Effector memory CD4-positive, alpha-beta T cell (primary cell): ENCODE data around the gene NCCRP1.

Source experiments
- DNase-seq, 3 donors: peaks; one replicate each; pipeline ENCODE4 v3.0.0-alpha.2; 2020
- H3K27ac ChIP-seq: 2 replicates; pipeline ENCODE4 v1.7.0; 2013; ENCODE audit warnings: mild to moderate bottlenecking, low read length, moderate library complexity; ENCODE audit not compliant: insufficient read depth, poor library complexity, severe bottlenecking
- H3K27me3 ChIP-seq: replicated peaks from 2 replicates; pipeline ENCODE4 v1.7.0; 2013; ENCODE audit warnings: mild to moderate bottlenecking, low read length; ENCODE audit not compliant: insufficient read depth, control insufficient read depth, poor library complexity, severe bottlenecking
- H3K36me3 ChIP-seq: 2 replicates; pipeline ENCODE4 v1.7.0; 2013; ENCODE audit warnings: mild to moderate bottlenecking, low read length, moderate library complexity; ENCODE audit not compliant: control insufficient read depth, insufficient read depth
- H3K4me1 ChIP-seq: 2 replicates; pipeline ENCODE4 v1.7.0; 2013; ENCODE audit warnings: low read length, mild to moderate bottlenecking; ENCODE audit not compliant: control insufficient read depth, insufficient read depth, poor library complexity, severe bottlenecking
- H3K4me3 ChIP-seq: 2 replicates; pipeline ENCODE4 v1.7.0; 2013; ENCODE audit warnings: low read length, low read depth, mild to moderate bottlenecking; ENCODE audit not compliant: insufficient read depth, poor library complexity, severe bottlenecking
- H3K9me3 ChIP-seq: 2 replicates; pipeline ENCODE4 v1.7.0; 2013; ENCODE audit warnings: mild to moderate bottlenecking, low read length, moderate library complexity; ENCODE audit not compliant: control insufficient read depth

NCCRP1 gene

GRCh38 chr19:39172700-39173501 lies 23.9 kb upstream of the NCCRP1 start:
- H3K9me3 ChIP-seq: no peaks in the 10 kb centered on the region
- no peaks in the 10 kb centered on the region for H3K27me3 ChIP-seq
- no peaks in the 10 kb centered on the region for H3K4me1 ChIP-seq
- no peak overlapping the region for H3K27ac ChIP-seq
- DNase-seq: no peak
- H3K36me3 ChIP-seq: peaks cover 46% of the 10 kb centered on the region
- H3K4me3 ChIP-seq: no peak overlapping the region

- Histone ChIP-seq H3K27me3 (no peaks in the 10 kb centered on the region), H3K4me3 (no peak overlapping the region), H3K36me3 (peaks cover 52% of the 10 kb centered on the region), H3K4me1 (no peaks in the 10 kb centered on the region), H3K9me3 (no peaks in the 10 kb centered on the region), H3K27ac (no peak overlapping the region)
- no peak for DNase-seq
Measured at GRCh38 chr19:39173502-39173991, 23.2 kb upstream of the NCCRP1 start.

- no peaks in the 10 kb centered on the region for H3K9me3 ChIP-seq
- DNase-seq: no peak
- H3K36me3 ChIP-seq: peaks cover 54% of the 10 kb centered on the region
Measured at GRCh38 chr19:39174142-39174541, 22.6 kb upstream of the NCCRP1 start.

GRCh38 chr19:39174558-39175544 lies 21.9 kb upstream of the NCCRP1 start:
- Histone ChIP-seq H3K27ac (no peak overlapping the region), H3K36me3 (peaks cover 53% of the 10 kb centered on the region), H3K4me1 (no peaks in the 10 kb centered on the region)

More at GRCh38 chr19:39174142-39174541, 22.6 kb upstream of the NCCRP1 start:
- H3K27me3 ChIP-seq: no peaks in the 10 kb centered on the region
- no peak overlapping the region for H3K4me3 ChIP-seq
- no peaks in the 10 kb centered on the region for H3K4me1 ChIP-seq
- no peak overlapping the region for H3K27ac ChIP-seq

GRCh38 chr19:39175564-39175963 lies 21.2 kb upstream of the NCCRP1 start:
- Histone ChIP-seq H3K36me3 (peaks cover 46% of the 10 kb centered on the region), H3K9me3 (no peaks in the 10 kb centered on the region), H3K27me3 (no peaks in the 10 kb centered on the region), H3K4me3 (no peak overlapping the region), H3K27ac (no peak overlapping the region), H3K4me1 (no peaks in the 10 kb centered on the region)
- DNase-seq: no peak

More at GRCh38 chr19:39174558-39175544, 21.9 kb upstream of the NCCRP1 start:
- H3K27me3 ChIP-seq: no peaks in the 10 kb centered on the region
- no peak overlapping the region for H3K4me3 ChIP-seq
- no peaks in the 10 kb centered on the region for H3K9me3 ChIP-seq
- DNase-seq: no peak

- Histone ChIP-seq H3K9me3 (no peaks in the 10 kb centered on the region), H3K4me1 (no peaks in the 10 kb centered on the region), H3K27me3 (no peaks in the 10 kb centered on the region), H3K27ac (no peak overlapping the region), H3K36me3 (peaks cover 41% of the 10 kb centered on the region), H3K4me3 (no peak overlapping the region)
- DNase-seq: no peak
Measured at GRCh38 chr19:39177110-39177699, 19.6 kb upstream of the NCCRP1 start.

- no peaks in the 10 kb centered on the region for H3K4me1 ChIP-seq
- H3K4me3 ChIP-seq: no peak overlapping the region
- H3K27ac ChIP-seq: no peak overlapping the region
- H3K27me3 ChIP-seq: no peaks in the 10 kb centered on the region
- peaks cover 41% of the 10 kb centered on the region for H3K36me3 ChIP-seq
- no peaks in the 10 kb centered on the region for H3K9me3 ChIP-seq
- DNase-seq: no peak
Measured at GRCh38 chr19:39177736-39178135, 19.0 kb upstream of the NCCRP1 start.

GRCh38 chr19:39178296-39179006 lies 18.3 kb upstream of the NCCRP1 start:
- no peak for DNase-seq
- Histone ChIP-seq H3K4me1 (no peaks in the 10 kb centered on the region), H3K4me3 (no peak overlapping the region), H3K9me3 (no peaks in the 10 kb centered on the region), H3K36me3 (peaks cover 38% of the 10 kb centered on the region), H3K27me3 (no peaks in the 10 kb centered on the region), H3K27ac (no peak overlapping the region)

GRCh38 chr19:39179754-39180153 lies 17.0 kb upstream of the NCCRP1 start:
- Histone ChIP-seq H3K4me3 (no peak overlapping the region), H3K4me1 (no peaks in the 10 kb centered on the region), H3K9me3 (no peaks in the 10 kb centered on the region), H3K27ac (no peak overlapping the region), H3K27me3 (no peaks in the 10 kb centered on the region), H3K36me3 (peaks cover 32% of the 10 kb centered on the region)
- DNase-seq: no peak
